ENCODE measurements around the gene TTPAL.

DNA sequence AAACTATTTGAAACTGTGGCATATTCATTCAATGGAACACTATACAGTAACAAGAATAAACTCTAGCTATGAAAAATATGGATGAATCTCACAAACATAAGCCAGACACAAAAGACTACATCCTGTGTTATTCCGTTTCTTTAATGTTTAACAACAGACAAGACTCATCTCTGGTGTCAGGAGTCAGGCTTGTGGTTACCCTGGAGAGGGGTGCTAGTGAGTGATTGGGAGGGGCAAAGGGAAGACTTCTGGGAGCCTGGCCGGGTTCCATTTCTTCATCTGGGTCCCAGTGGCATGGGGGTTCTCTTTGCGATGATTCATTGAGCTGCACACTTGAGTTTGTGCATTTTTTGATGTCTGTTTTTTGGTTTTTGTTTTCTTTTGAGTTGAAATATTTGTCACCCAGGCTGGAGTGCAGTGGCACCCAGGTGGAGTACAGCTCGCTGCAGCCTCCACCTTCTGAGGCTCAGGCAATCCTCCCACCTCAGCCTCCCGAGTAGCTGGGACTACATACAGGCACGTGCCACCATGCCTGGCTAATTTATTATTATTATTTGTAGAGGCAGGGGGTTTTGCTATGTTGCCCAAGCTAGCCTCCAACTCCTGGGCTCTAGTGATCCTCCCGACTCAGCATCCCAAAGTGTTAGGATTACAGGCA, 21.2 kb upstream of the TTPAL start:
- TF ChIP-seq POLR2AphosphoS5 (IDR thresholded peaks at IDR 0.05; ENCODE audit: low read depth, low read length) (no peak), TAF1 (IDR thresholded peaks at IDR 0.05; ENCODE audit: low read depth, low read length) (no peak), PAX5 (IDR thresholded peaks at IDR 0.05; ENCODE audit: insufficient read depth, low read length, severe bottlenecking) (no peak), POLR2A (IDR thresholded peaks at IDR 0.05; ENCODE audit: low read depth, low read length) (no peak), POU2F2 (IDR thresholded peaks at IDR 0.05; ENCODE audit: low read depth, low read length) (no peak), SPI1 (IDR thresholded peaks at IDR 0.05; ENCODE audit: low read depth, low read length) (no peak)
